Measurements from ENCODE around the gene SNX30.

DNA sequence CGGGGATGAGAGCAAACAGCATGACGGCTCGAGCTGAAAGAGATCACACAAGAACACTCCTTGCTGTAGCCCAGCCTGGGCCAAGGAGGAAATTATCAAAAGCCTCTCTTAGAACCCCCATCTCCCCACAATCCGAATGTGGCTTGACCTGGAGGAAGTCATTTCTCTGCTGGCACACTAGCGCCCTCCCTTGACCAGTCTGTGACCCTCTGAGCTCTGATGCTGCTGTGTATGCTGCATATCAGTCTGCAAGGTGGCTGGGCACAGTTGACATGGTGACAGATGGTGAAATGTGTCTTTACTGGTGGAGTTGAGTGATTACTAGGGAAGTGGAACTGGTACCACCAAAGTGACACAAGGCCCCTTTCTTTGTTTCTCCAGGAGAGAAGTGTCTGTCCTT is 136.8 kb downstream of the SNX30 start:
- TF ChIP-seq, protein P1, sequence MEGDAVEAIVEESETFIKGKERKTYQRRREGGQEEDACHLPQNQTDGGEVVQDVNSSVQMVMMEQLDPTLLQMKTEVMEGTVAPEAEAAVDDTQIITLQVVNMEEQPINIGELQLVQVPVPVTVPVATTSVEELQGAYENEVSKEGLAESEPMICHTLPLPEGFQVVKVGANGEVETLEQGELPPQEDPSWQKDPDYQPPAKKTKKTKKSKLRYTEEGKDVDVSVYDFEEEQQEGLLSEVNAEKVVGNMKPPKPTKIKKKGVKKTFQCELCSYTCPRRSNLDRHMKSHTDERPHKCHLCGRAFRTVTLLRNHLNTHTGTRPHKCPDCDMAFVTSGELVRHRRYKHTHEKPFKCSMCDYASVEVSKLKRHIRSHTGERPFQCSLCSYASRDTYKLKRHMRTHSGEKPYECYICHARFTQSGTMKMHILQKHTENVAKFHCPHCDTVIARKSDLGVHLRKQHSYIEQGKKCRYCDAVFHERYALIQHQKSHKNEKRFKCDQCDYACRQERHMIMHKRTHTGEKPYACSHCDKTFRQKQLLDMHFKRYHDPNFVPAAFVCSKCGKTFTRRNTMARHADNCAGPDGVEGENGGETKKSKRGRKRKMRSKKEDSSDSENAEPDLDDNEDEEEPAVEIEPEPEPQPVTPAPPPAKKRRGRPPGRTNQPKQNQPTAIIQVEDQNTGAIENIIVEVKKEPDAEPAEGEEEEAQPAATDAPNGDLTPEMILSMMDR (IDR thresholded peaks at IDR 0.05) = no peak
- TF ChIP-seq POLR2A (IDR thresholded peaks at IDR 0.05) (no peak), POLR2AphosphoS5 (IDR thresholded peaks at IDR 0.05) (no peak), EP300 (IDR thresholded peaks at IDR 0.05) (no peak)

All from sigmoid colon (tissue), 4 donors.